HEK293 (cell line): Measurements from ENCODE around the gene HIC1.

Experiments used
- BCL11A ChIP-seq: fragments of 450-650 bp; formaldehyde crosslinking; IDR thresholded peaks from 2 replicates; pipeline ENCODE4 v1.5.1; 2016; ENCODE audit warnings: low read depth, missing biosample characterization, missing genetic modification characterization
- BCL11B ChIP-seq: fragments of 450-650 bp; formaldehyde crosslinking; IDR thresholded peaks from 2 replicates; pipeline ENCODE4 v1.5.1; 2016; ENCODE audit warnings: low read depth, missing biosample characterization, missing genetic modification characterization
- HOXA7 ChIP-seq: sonication (generic); formaldehyde crosslinking; IDR thresholded peaks from 2 replicates; pipeline ENCODE4 v1.8.1; 2022; ENCODE audit warnings: missing genetic modification reagents, borderline replicate concordance
- IKZF3 ChIP-seq: fragments of 450-650 bp; IDR thresholded peaks from 2 replicates; pipeline ENCODE4 v1.5.0; 2018; ENCODE audit warnings: missing biosample characterization, mild to moderate bottlenecking, missing genetic modification characterization, moderate library complexity
- KLF10 ChIP-seq: fragments of 450-650 bp; IDR thresholded peaks from 2 replicates; pipeline ENCODE4 v1.5.1; 2018; ENCODE audit warnings: missing biosample characterization, mild to moderate bottlenecking, missing genetic modification characterization
- SP2 ChIP-seq: fragments of 450-650 bp; formaldehyde crosslinking; IDR thresholded peaks from 2 replicates; pipeline ENCODE4 v1.5.1; 2016; ENCODE audit warnings: missing biosample characterization, missing genetic modification characterization
- YY1 ChIP-seq: fragments of 450-650 bp; formaldehyde crosslinking; IDR thresholded peaks from 2 replicates; pipeline ENCODE4 v1.5.1; 2018; ENCODE audit warnings: missing biosample characterization, missing genetic modification characterization
- ZBTB1 ChIP-seq: fragments of 450-650 bp; formaldehyde crosslinking; IDR thresholded peaks from 2 replicates; pipeline ENCODE4 v1.5.1; 2016; ENCODE audit warnings: missing biosample characterization, missing genetic modification characterization
- ZBTB8A ChIP-seq: fragments of 450-650 bp; formaldehyde crosslinking; IDR thresholded peaks from 2 replicates; pipeline ENCODE4 v1.5.1; 2016; ENCODE audit warnings: missing biosample characterization, missing genetic modification characterization
- ZFHX2 ChIP-seq: fragments of 450-650 bp; formaldehyde crosslinking; conservative IDR thresholded peaks from 2 replicates; pipeline ENCODE4 v1.5.1; 2016; ENCODE audit warnings: missing biosample characterization, missing genetic modification characterization
- ZFP37 ChIP-seq: fragments of 450-650 bp; formaldehyde crosslinking; IDR thresholded peaks from 2 replicates; pipeline ENCODE4 v1.5.1; 2016; ENCODE audit warnings: missing biosample characterization, missing genetic modification characterization
- ZNF169 ChIP-seq: fragments of 450-650 bp; formaldehyde crosslinking; IDR thresholded peaks from 2 replicates; pipeline ENCODE4 v1.5.1; 2016; ENCODE audit warnings: missing biosample characterization, missing genetic modification characterization
- ZNF202 ChIP-seq: fragments of 450-650 bp; formaldehyde crosslinking; IDR thresholded peaks from 2 replicates; pipeline ENCODE4 v1.5.1; 2016; ENCODE audit warnings: missing biosample characterization, missing genetic modification characterization, borderline replicate concordance
- ZNF211 ChIP-seq: fragments of 450-650 bp; formaldehyde crosslinking; IDR thresholded peaks from 2 replicates; pipeline ENCODE4 v1.5.1; 2016; ENCODE audit warnings: low read depth, missing biosample characterization, missing genetic modification characterization
- ZNF221 ChIP-seq: fragments of 450-650 bp; formaldehyde crosslinking; IDR thresholded peaks from 2 replicates; pipeline ENCODE4 v1.5.1; 2017; ENCODE audit warnings: missing biosample characterization, missing genetic modification characterization, borderline replicate concordance
- ZNF223 ChIP-seq: fragments of 450-650 bp; formaldehyde crosslinking; IDR thresholded peaks from 2 replicates; pipeline ENCODE4 v1.5.1; 2016; ENCODE audit warnings: missing biosample characterization, missing genetic modification characterization
- ZNF23 ChIP-seq: fragments of 450-650 bp; formaldehyde crosslinking; IDR thresholded peaks from 2 replicates; pipeline ENCODE4 v1.5.1; 2016; ENCODE audit warnings: missing biosample characterization, missing genetic modification characterization, borderline replicate concordance
- ZNF24 ChIP-seq: fragments of 450-650 bp; formaldehyde crosslinking; IDR thresholded peaks from 2 replicates; pipeline ENCODE4 v1.5.1; 2016; ENCODE audit warnings: missing biosample characterization, missing genetic modification characterization
- ZNF266 ChIP-seq: fragments of 450-650 bp; formaldehyde crosslinking; IDR thresholded peaks from 2 replicates; pipeline ENCODE4 v1.5.1; 2016; ENCODE audit warnings: missing biosample characterization, missing genetic modification characterization, low read depth
- ZNF341 ChIP-seq: fragments of 450-650 bp; formaldehyde crosslinking; IDR thresholded peaks from 2 replicates; pipeline ENCODE4; 2016; ENCODE audit warnings: low read depth, missing biosample characterization, missing genetic modification characterization
- ZNF391 ChIP-seq: fragments of 450-650 bp; formaldehyde crosslinking; IDR thresholded peaks from 2 replicates; pipeline ENCODE4 v1.5.1; 2016; ENCODE audit warnings: low read depth, missing biosample characterization, missing genetic modification characterization, borderline replicate concordance
- ZNF521 ChIP-seq: fragments of 450-650 bp; formaldehyde crosslinking; IDR thresholded peaks from 2 replicates; pipeline ENCODE4 v1.5.1; 2017; ENCODE audit warnings: missing biosample characterization, mild to moderate bottlenecking, missing genetic modification characterization
- ZNF544 ChIP-seq: fragments of 450-650 bp; formaldehyde crosslinking; IDR thresholded peaks from 2 replicates; pipeline ENCODE4 v1.5.0; 2017; ENCODE audit warnings: missing biosample characterization, missing genetic modification characterization
- ZNF561 ChIP-seq: fragments of 450-650 bp; IDR thresholded peaks from 2 replicates; pipeline ENCODE4 v1.5.1; 2018; ENCODE audit warnings: missing biosample characterization, missing genetic modification characterization, borderline replicate concordance
- ZNF585B ChIP-seq: fragments of 450-650 bp; formaldehyde crosslinking; IDR thresholded peaks from 2 replicates; pipeline ENCODE4 v1.5.1; 2016; ENCODE audit warnings: missing biosample characterization, missing genetic modification characterization
- ZNF600 ChIP-seq: fragments of 450-650 bp; formaldehyde crosslinking; IDR thresholded peaks from 2 replicates; pipeline ENCODE4 v1.5.1; 2016; ENCODE audit warnings: missing biosample characterization, missing genetic modification characterization
- ZNF610 ChIP-seq: fragments of 450-650 bp; formaldehyde crosslinking; IDR thresholded peaks from 2 replicates; pipeline ENCODE4 v1.5.1; 2016; ENCODE audit warnings: missing biosample characterization, missing genetic modification characterization, borderline replicate concordance
- ZNF624 ChIP-seq: fragments of 450-650 bp; formaldehyde crosslinking; IDR thresholded peaks from 2 replicates; pipeline ENCODE4 v1.5.1; 2017; ENCODE audit warnings: missing biosample characterization, missing genetic modification characterization
- ZNF677 ChIP-seq: fragments of 450-650 bp; IDR thresholded peaks from 2 replicates; pipeline ENCODE4 v1.5.0; 2018; ENCODE audit warnings: missing biosample characterization, mild to moderate bottlenecking, missing genetic modification characterization, moderate library complexity
- ZNF707 ChIP-seq: fragments of 450-650 bp; formaldehyde crosslinking; IDR thresholded peaks from 2 replicates; pipeline ENCODE4 v1.5.1; 2016; ENCODE audit warnings: missing biosample characterization, missing genetic modification characterization
- ZNF837 ChIP-seq: fragments of 450-650 bp; formaldehyde crosslinking; IDR thresholded peaks from 2 replicates; pipeline ENCODE4 v1.5.1; 2016; ENCODE audit warnings: missing biosample characterization, missing genetic modification characterization
- TF ChIP-seq, protein P1 (sequence below): fragments of 450-650 bp; formaldehyde crosslinking; IDR thresholded peaks from 2 replicates; pipeline ENCODE4 v1.5.1; 2017; ENCODE audit warnings: missing biosample characterization, missing genetic modification characterization
- TF ChIP-seq, protein P2 (sequence below): fragments of 450-650 bp; formaldehyde crosslinking; IDR thresholded peaks from 2 replicates; pipeline ENCODE4 v1.5.1; 2016; ENCODE audit warnings: missing biosample characterization, missing genetic modification characterization
- TF ChIP-seq, protein P3 (sequence below): fragments of 450-650 bp; formaldehyde crosslinking; IDR thresholded peaks from 2 replicates; pipeline ENCODE4 v1.5.1; 2016; ENCODE audit warnings: missing biosample characterization, missing genetic modification characterization
- TF ChIP-seq, protein P4 (sequence below): sonication (generic); formaldehyde crosslinking; IDR thresholded peaks from 2 replicates; pipeline ENCODE4 v1.8.1; 2022; ENCODE audit warnings: mild to moderate bottlenecking, moderate library complexity, missing genetic modification reagents

The HIC1 gene

DNA sequence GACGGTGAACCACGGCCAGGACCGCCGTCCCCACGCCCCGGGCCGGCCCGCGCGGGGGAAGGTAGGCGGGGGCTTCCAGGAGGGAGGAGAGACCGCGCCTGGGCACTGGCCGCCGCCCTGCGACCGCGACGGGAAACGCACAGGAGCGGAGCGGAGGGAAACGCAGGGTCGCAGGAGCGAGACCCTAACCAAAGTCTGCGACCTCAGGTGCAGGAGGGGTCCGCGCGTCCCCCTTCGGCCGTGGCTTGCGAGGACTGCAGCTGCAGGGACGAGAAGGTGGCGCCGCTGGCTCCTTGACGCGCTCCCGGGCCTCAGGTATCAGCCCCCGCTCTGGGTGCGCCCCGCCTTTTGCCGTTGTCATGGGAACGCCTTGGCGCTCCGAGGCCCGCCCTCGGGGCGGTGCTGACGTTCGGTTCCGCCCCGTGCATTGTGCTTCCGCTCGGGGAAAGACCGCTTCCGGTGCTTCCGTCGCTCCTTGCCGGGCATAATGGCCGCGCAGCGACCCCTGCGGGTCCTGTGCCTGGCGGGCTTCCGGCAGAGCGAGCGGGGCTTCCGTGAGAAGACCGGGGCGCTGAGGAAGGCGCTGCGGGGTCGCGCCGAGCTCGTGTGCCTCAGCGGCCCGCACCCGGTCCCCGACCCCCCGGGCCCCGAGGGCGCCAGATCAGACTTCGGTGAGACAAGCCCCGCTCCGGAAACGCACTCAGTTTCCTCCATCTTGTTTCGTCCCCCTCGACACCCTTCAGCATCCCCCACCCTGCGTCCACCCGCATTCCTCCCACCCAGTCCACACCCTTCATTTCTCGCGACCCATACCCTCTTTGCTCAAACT is 13.1 kb upstream of the HIC1 start, which contains the start of gene OVCA2 (continued):
- TF ChIP-seq ZFHX2 (tag by site-specific recombination), result peak; percentile 74
- TF ChIP-seq ZBTB1 (tag by site-specific recombination), result peak; percentile 74; the same call in 1 of the 2 replicates
- TF ChIP-seq YY1 (tag by site-specific recombination), result peak; percentile 98
- TF ChIP-seq ZNF23, result no peak
- TF ChIP-seq ZNF837, result 0 out of 2 replicates have a peak, but pooled peaks have one; percentile 38
- no peak for TF ChIP-seq ZNF211 (tag by site-specific recombination)
- no peak for TF ChIP-seq ZNF169 (tag by site-specific recombination)
- no peak for TF ChIP-seq ZNF221 (tag by site-specific recombination)
- TF ChIP-seq, protein P1, sequence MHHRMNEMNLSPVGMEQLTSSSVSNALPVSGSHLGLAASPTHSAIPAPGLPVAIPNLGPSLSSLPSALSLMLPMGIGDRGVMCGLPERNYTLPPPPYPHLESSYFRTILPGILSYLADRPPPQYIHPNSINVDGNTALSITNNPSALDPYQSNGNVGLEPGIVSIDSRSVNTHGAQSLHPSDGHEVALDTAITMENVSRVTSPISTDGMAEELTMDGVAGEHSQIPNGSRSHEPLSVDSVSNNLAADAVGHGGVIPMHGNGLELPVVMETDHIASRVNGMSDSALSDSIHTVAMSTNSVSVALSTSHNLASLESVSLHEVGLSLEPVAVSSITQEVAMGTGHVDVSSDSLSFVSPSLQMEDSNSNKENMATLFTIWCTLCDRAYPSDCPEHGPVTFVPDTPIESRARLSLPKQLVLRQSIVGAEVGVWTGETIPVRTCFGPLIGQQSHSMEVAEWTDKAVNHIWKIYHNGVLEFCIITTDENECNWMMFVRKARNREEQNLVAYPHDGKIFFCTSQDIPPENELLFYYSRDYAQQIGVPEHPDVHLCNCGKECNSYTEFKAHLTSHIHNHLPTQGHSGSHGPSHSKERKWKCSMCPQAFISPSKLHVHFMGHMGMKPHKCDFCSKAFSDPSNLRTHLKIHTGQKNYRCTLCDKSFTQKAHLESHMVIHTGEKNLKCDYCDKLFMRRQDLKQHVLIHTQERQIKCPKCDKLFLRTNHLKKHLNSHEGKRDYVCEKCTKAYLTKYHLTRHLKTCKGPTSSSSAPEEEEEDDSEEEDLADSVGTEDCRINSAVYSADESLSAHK, result no peak; the same call in 1 of the 2 replicates
- TF ChIP-seq ZNF561 (tag by site-specific recombination), result 0 out of 2 replicates have a peak, but pooled peaks have one; percentile 92
- no peak for TF ChIP-seq ZNF585B (tag by site-specific recombination)
- TF ChIP-seq, protein P2, sequence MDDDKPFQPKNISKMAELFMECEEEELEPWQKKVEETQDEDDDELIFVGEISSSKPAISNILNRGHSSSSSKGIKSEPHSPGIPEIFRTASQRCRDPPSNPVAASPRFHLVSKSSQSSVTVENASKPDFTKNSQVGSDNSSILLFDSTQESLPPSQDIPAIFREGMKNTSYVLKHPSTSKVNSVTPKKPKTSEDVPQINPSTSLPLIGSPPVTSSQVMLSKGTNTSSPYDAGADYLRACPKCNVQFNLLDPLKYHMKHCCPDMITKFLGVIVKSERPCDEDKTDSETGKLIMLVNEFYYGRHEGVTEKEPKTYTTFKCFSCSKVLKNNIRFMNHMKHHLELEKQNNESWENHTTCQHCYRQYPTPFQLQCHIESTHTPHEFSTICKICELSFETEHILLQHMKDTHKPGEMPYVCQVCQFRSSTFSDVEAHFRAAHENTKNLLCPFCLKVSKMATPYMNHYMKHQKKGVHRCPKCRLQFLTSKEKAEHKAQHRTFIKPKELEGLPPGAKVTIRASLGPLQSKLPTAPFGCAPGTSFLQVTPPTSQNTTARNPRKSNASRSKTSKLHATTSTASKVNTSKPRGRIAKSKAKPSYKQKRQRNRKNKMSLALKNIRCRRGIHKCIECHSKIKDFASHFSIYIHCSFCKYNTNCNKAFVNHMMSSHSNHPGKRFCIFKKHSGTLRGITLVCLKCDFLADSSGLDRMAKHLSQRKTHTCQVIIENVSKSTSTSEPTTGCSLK, result no peak
- peak; percentile 94 for TF ChIP-seq ZNF341
- TF ChIP-seq, protein P3, sequence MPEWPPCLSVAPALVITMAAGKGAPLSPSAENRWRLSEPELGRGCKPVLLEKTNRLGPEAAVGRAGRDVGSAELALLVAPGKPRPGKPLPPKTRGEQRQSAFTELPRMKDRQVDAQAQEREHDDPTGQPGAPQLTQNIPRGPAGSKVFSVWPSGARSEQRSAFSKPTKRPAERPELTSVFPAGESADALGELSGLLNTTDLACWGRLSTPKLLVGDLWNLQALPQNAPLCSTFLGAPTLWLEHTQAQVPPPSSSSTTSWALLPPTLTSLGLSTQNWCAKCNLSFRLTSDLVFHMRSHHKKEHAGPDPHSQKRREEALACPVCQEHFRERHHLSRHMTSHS, result no peak
- peak; percentile 31; the same call in 1 of the 2 replicates for TF ChIP-seq ZNF600
- no peak for TF ChIP-seq ZNF266 (tag by site-specific recombination)
- no peak for TF ChIP-seq ZNF521
- TF ChIP-seq, protein P4, sequence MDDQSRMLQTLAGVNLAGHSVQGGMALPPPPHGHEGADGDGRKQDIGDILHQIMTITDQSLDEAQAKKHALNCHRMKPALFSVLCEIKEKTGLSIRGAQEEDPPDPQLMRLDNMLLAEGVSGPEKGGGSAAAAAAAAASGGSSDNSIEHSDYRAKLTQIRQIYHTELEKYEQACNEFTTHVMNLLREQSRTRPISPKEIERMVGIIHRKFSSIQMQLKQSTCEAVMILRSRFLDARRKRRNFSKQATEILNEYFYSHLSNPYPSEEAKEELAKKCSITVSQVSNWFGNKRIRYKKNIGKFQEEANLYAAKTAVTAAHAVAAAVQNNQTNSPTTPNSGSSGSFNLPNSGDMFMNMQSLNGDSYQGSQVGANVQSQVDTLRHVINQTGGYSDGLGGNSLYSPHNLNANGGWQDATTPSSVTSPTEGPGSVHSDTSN (CRISPR knock-in tag), result peak; percentile 58; the same call in 1 of the 2 replicates
- TF ChIP-seq ZNF391 (tag by site-specific recombination), result peak; percentile 42; the same call in 1 of the 2 replicates
- peak; percentile 48; the same call in 1 of the 2 replicates for TF ChIP-seq ZFP37 (tag by site-specific recombination)
- TF ChIP-seq ZNF544 (tag by site-specific recombination), result no peak
- no peak for TF ChIP-seq HOXA7 (CRISPR knock-in tag)
- no peak for TF ChIP-seq ZNF202
- no peak for TF ChIP-seq ZNF677 (tag by site-specific recombination)
- peak; percentile 84 for TF ChIP-seq ZNF610 (tag by site-specific recombination)
- no peak for TF ChIP-seq BCL11A (tag by site-specific recombination)
- TF ChIP-seq KLF10, result 0 out of 2 replicates have a peak, but pooled peaks have one; percentile 37
- TF ChIP-seq ZNF624 (tag by site-specific recombination), result no peak
- TF ChIP-seq ZNF223 (tag by site-specific recombination), result no peak; the same call in 1 of the 2 replicates
- peak; percentile 55; the same call in 1 of the 2 replicates for TF ChIP-seq ZBTB8A
- no peak for TF ChIP-seq BCL11B (tag by site-specific recombination)
- no peak for TF ChIP-seq IKZF3 (tag by site-specific recombination)
- TF ChIP-seq ZNF24 (tag by site-specific recombination), result no peak; the same call in 1 of the 2 replicates
- peak; percentile 95 for TF ChIP-seq SP2
- no peak for TF ChIP-seq ZNF707 (tag by site-specific recombination)
